Body of pancreas (tissue), 4 donors: ENCODE measurements around the gene NSUN6.

ENCODE experiments used
- POLR2A ChIP-seq, 3 donors: fragments of 450-650 bp; IDR thresholded peaks; one replicate each; pipeline ENCODE4 v1.6.1; 2016; ENCODE audit warnings: antibody characterized with exemption in 3 of 3, mild to moderate bottlenecking in 2 of 3
- TF ChIP-seq, protein P1 (sequence below), 7 experiments: fragments of 450-650 bp in 4 of 7; fragments of 200-600 bp in 3 of 7; sonication (generic) in 3 of 7; IDR thresholded peaks; one replicate each; pipeline ENCODE4 v1.5.1; 2016 to 2019; ENCODE audit warnings: antibody characterized with exemption in 7 of 7

GRCh38 chr10:18577823-18578685, 73.3 kb downstream of the NSUN6 start:
- TF ChIP-seq, protein P1, sequence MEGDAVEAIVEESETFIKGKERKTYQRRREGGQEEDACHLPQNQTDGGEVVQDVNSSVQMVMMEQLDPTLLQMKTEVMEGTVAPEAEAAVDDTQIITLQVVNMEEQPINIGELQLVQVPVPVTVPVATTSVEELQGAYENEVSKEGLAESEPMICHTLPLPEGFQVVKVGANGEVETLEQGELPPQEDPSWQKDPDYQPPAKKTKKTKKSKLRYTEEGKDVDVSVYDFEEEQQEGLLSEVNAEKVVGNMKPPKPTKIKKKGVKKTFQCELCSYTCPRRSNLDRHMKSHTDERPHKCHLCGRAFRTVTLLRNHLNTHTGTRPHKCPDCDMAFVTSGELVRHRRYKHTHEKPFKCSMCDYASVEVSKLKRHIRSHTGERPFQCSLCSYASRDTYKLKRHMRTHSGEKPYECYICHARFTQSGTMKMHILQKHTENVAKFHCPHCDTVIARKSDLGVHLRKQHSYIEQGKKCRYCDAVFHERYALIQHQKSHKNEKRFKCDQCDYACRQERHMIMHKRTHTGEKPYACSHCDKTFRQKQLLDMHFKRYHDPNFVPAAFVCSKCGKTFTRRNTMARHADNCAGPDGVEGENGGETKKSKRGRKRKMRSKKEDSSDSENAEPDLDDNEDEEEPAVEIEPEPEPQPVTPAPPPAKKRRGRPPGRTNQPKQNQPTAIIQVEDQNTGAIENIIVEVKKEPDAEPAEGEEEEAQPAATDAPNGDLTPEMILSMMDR (IDR thresholded peaks at IDR 0.05) = no peak
- TF ChIP-seq POLR2A (IDR thresholded peaks at IDR 0.05) = no peak
